Osteoblast (primary cell): ENCODE data around the gene HYPK. TPM values are rescaled to one million over a fixed set of nuclear protein-coding genes. Genes with fewer than 3 reads are reported as not detected.
A peak's percentile ranks its signal among the peaks of the same experiment; 100 is the strongest.
"Not testable (repeated sequence)": the region's sequence is repeated elsewhere in the genome, so short reads cannot be mapped to it uniquely, and the experiment has no call there.

Experiments
- DNase-seq: peaks from one replicate; pipeline ENCODE4 v3.0.0; 2011; ENCODE audit warnings: low spot score, mixed read lengths; ENCODE audit not compliant: insufficient read length; ENCODE audit errors: missing footprints
- H2AFZ ChIP-seq: 2 replicates; pipeline ENCODE4 v1.6.0; 2011; ENCODE audit warnings: mild to moderate bottlenecking, low read length
- H3K27ac ChIP-seq: 2 replicates; pipeline ENCODE4 v1.5.1; 2011; ENCODE audit warnings: mild to moderate bottlenecking, low read depth, low read length, moderate library complexity
- H3K27me3 ChIP-seq: 2 replicates; pipeline ENCODE4 v1.6.0; 2012; ENCODE audit warnings: mild to moderate bottlenecking, control low read depth, inconsistent platforms, low read length, moderate library complexity; ENCODE audit not compliant: insufficient read depth
- H3K36me3 ChIP-seq: 2 replicates; pipeline ENCODE4 v1.5.1; 2011; ENCODE audit warnings: mild to moderate bottlenecking, low read length, control low read depth, moderate library complexity; ENCODE audit not compliant: insufficient read depth
- H3K4me1 ChIP-seq: 2 replicates; pipeline ENCODE4 v1.5.1; 2011; ENCODE audit warnings: mild to moderate bottlenecking, low read length, control low read depth, moderate library complexity; ENCODE audit not compliant: insufficient read depth
- H3K4me2 ChIP-seq: 2 replicates; pipeline ENCODE4 v1.6.0; 2011; ENCODE audit warnings: mild to moderate bottlenecking, low read length; ENCODE audit not compliant: insufficient read depth
- H3K4me3 ChIP-seq: fragments of 200-600 bp; sonication (generic); 3 replicates; pipeline ENCODE4 v1.5.1; 2012; ENCODE audit warnings: mild to moderate bottlenecking, low read length, inconsistent platforms; ENCODE audit not compliant: insufficient read depth
- H3K79me2 ChIP-seq: 2 replicates; pipeline ENCODE4 v1.6.0; 2012; ENCODE audit warnings: mild to moderate bottlenecking, low read length, control low read depth, inconsistent platforms; ENCODE audit not compliant: insufficient read depth
- H3K9me3 ChIP-seq: 2 replicates; pipeline ENCODE4 v1.5.1; 2011; ENCODE audit warnings: low read depth, low read length, control low read depth
- H4K20me1 ChIP-seq: 2 replicates; pipeline ENCODE4 v1.6.0; 2012; ENCODE audit warnings: mild to moderate bottlenecking, low read length, control low read depth; ENCODE audit not compliant: insufficient read depth
- CTCF ChIP-seq: IDR thresholded peaks from 2 replicates; pipeline ENCODE4 v1.5.1; 2011; ENCODE audit warnings: mild to moderate bottlenecking, low read depth, low read length, moderate library complexity; ENCODE audit errors: extremely low read depth
- total RNA-seq: library from RNA; depleted of rRNA; stranded (reverse); fragments of >200 nt; gene quantifications from 2 replicates; pipeline ENCODE4 v1.2.3, GENCODE V29; 2012

HYPK gene
- total RNA-seq, 1 donor, result 5.4 TPM

GRCh38 chr15:43796566-43796965 is 3.8 kb upstream of the HYPK start:
- H3K9me3 ChIP-seq, result no peaks in the 10 kb centered on the region
- DNase-seq, result no peak
- TF ChIP-seq CTCF, result no peak
- peaks cover 56% of the 10 kb centered on the region for H3K79me2 ChIP-seq
- no peak overlapping the region for H3K4me2 ChIP-seq
- H4K20me1 ChIP-seq, result peaks cover 49% of the 10 kb centered on the region
- H3K27ac ChIP-seq, result no peak overlapping the region
- no peaks in the 10 kb centered on the region for H3K27me3 ChIP-seq
- H3K4me1 ChIP-seq, result peaks cover 61% of the 10 kb centered on the region
- H2AFZ ChIP-seq, result no peak overlapping the region
- H3K4me3 ChIP-seq, result no peak overlapping the region
- peaks cover 64% of the 10 kb centered on the region for H3K36me3 ChIP-seq

- no peak for TF ChIP-seq CTCF
- Histone ChIP-seq H3K4me1 (peaks cover 48% of the 10 kb centered on the region), H3K4me2 (no peak overlapping the region), H2AFZ (no peak overlapping the region), H3K4me3 (no peak overlapping the region), H3K9me3 (no peaks in the 10 kb centered on the region), H3K36me3 (peaks cover 74% of the 10 kb centered on the region), H3K27ac (peak overlapping the region; percentile 73), H3K79me2 (peaks cover 42% of the 10 kb centered on the region), H3K27me3 (no peaks in the 10 kb centered on the region), H4K20me1 (peaks cover 34% of the 10 kb centered on the region)
- DNase-seq, result no peak
Measured at GRCh38 chr15:43799209-43799944, 1.0 kb upstream of the HYPK start.

GRCh38 chr15:43799945-43800285 is 484 bp upstream of the HYPK start, which contains the start of gene SERINC4:
Gene SERINC4, minus strand, starts transcription at chr15:43800220. Its CDS starts 234 bp downstream, at chr15:43799986.
- H3K36me3 ChIP-seq, result peaks cover 74% of the 10 kb centered on the region
- H4K20me1 ChIP-seq, result peaks cover 28% of the 10 kb centered on the region
- peaks cover 36% of the 10 kb centered on the region for H3K79me2 ChIP-seq
- no peaks in the 10 kb centered on the region for H3K9me3 ChIP-seq
- peaks cover 43% of the 10 kb centered on the region for H3K4me1 ChIP-seq
- H2AFZ ChIP-seq, result peak within 1 kb of the TSS; percentile 87
- H3K27me3 ChIP-seq, result no peaks in the 10 kb centered on the region
- H3K4me2 ChIP-seq, result peak within 1 kb of the TSS; percentile 98
- no peak for DNase-seq
- TF ChIP-seq CTCF, result no peak
- H3K27ac ChIP-seq, result peak within 1 kb of the TSS; percentile 73
- peak within 1 kb of the TSS; percentile 85 for H3K4me3 ChIP-seq

GRCh38 chr15:43802676-43803075 is 2.3 kb downstream of the HYPK start:
- Histone ChIP-seq H3K4me1 (peaks cover 18% of the 10 kb centered on the region), H3K79me2 (peaks cover 25% of the 10 kb centered on the region), H3K36me3 (peaks cover 76% of the 10 kb centered on the region), H4K20me1 (peaks cover 11% of the 10 kb centered on the region)
- DNase-seq, H3K4me2 ChIP-seq, H3K27ac ChIP-seq, H3K27me3 ChIP-seq, H2AFZ ChIP-seq, H3K9me3 ChIP-seq, H3K4me3 ChIP-seq: not testable (repeated sequence)
